Spleen (tissue), 7 donors: ENCODE results near the gene SIK3.

Experiments
- CTCF ChIP-seq, 11 experiments: fragments of 200-600 bp in 7 of 11; fragments of 450-650 bp in 4 of 11; sonication (generic) in 4 of 11; IDR thresholded peaks in 8 of 11; conservative IDR thresholded peaks in 3 of 11; 1 replicate in 7 of 11; 2 replicates in 4 of 11; pipeline versions ENCODE4 v1.4.0 to v1.8.0; 2016 to 2021; ENCODE audit warnings: antibody characterized with exemption in 11 of 11, inconsistent platforms in 4 of 11, mild to moderate bottlenecking in 1 of 11
- POLR2A ChIP-seq, 3 donors: fragments of 450-650 bp; IDR thresholded peaks; one replicate each; pipeline ENCODE4 v1.5.1; 2017; ENCODE audit warnings: antibody characterized with exemption in 3 of 3, mild to moderate bottlenecking in 1 of 3
- donor health status: DM: no; HTN: no; CAD: no; lungs with moderate emphysema.
- donor health status: DM: no; HTN: no; CAD: no.
- donor health status: DM: no; HTN: no; CAD: no.

GRCh38 chr11:117080370-117080769 lies 17.9 kb downstream of the SIK3 start:
- TF ChIP-seq POLR2A (IDR thresholded peaks at IDR 0.05) (no peak), CTCF (IDR thresholded peaks at IDR 0.05 in 8 of 11, conservative IDR thresholded peaks at IDR 0.05 in 3 of 11) (no peak)
